Measurements from ENCODE around the gene SCARB1. TPM values are rescaled to one million over a fixed set of nuclear protein-coding genes. Genes with fewer than 3 reads are reported as not detected.

SCARB1 gene
- total and polyA plus RNA-seq, 9 of the 15 experiments (the other 6 are each of a cell fraction or from before 2014, with no cell fraction given): 0.56 to 157 (median 52.8) TPM

DNA sequence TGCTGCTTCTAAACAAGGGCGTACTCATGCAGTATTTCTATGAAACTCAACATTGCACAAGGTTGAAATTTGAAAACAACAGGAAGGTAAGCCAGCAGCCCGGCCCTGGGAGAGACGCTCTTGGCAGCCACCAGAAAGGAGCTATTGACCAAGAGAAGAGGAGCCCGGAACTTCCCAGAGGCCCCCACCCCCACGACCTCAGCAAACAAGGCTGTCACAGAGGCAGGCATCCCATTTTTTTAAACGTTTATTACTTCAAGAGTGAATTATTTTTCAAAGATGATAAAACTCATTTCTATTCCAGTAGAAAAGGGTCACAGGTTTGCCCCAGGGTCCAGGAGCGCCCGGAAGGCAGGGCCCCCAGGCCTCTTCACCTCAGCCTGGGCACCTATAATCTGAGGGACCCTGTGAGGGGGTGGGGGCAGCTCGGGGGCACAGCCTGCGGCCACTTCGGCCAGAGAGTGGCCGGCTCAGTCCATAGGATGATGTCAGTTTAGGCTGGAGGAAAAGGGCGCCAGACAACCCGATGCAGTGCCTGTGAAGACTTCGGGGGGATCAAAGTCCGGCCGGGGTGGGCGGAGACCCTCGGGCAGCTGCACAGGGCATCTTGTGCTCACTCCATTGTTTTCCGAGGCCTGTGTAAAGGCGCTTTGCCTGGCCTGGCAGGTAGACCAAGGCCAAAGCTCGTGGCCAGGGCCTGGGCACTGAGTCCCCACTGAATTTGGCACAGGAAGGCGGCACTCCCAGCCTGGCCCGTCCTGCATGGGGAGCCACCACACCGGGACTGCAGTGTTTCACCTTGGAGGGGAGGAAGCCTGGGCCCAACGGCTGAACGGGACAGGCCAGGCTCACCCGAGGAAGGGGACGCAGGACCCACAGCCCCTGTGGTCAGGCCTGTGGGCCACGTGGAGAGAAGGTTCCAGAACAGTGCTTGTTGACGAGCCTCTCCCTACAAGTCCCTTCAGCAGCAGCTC is 86.0 kb downstream of the SCARB1 start:
- H3K27ac ChIP-seq (ENCODE audit: extremely low read depth, low read depth, low read length): no peak overlapping the region
- peaks cover 14 to 38% of the 10 kb centered on the region in 2 experiments for H3K4me1 ChIP-seq (replicated peaks in 1 of 2; ENCODE audit: control insufficient read depth in 2 of 2, insufficient read depth in 2 of 2, low read length in 2 of 2)
- no peaks in the 10 kb centered on the region for H3K9me3 ChIP-seq (replicated peaks; ENCODE audit: control insufficient read depth, insufficient read depth, low read depth, low read length)
- in situ Hi-C loops (cut with MboI): no loop called here
- POLR2A ChIA-PET: interaction anchor here (0.6 kb wide), 1 partner anchor 128 kb away, joined by 3 read pairs; no protein-coding TSS in a partner anchor
- H4K20me1 ChIP-seq (replicated peaks; ENCODE audit: control insufficient read depth, insufficient read depth, low read length): no peaks in the 10 kb centered on the region; the same call in 1 of the 2 replicates
- no peaks in the 10 kb centered on the region for H3K9me1 ChIP-seq (ENCODE audit: control insufficient read depth, insufficient read depth, low read length)
- WGBS (ENCODE audit: insufficient coverage, low coverage, missing lambda C conversion rate): 85% methylated on average over 26 of the region's 31 CpGs
- BruUV-seq (replicated peaks): TSS peak; percentile 38
- H2AFZ ChIP-seq (ENCODE audit: low read depth, low read length): no peak overlapping the region
- H3K36me3 ChIP-seq (ENCODE audit: control insufficient read depth, insufficient read depth, low read length): peaks cover 35% of the 10 kb centered on the region; the same call in 2 of the 3 replicates
- DNase-seq (ENCODE audit: extremely low read depth in 1 of 4, low spot score in 3 of 4): no peak
- CTCF ChIA-PET (ENCODE audit: low intra/inter-chr PET ratio): no interaction called here
- peak overlapping the region in 1 of 2 experiments; percentile 38; a peak in 2 of 4 replicates for H3K9ac ChIP-seq (ENCODE audit: insufficient read depth in 1 of 2, low read depth in 2 of 2, low read length in 2 of 2)
- no peak for FAIRE-seq
- no peak overlapping the region for H3K4me3 ChIP-seq
- no peaks in the 10 kb centered on the region for H3K79me2 ChIP-seq (ENCODE audit: control insufficient read depth, insufficient read depth, low read length)
- no peaks in the 10 kb centered on the region for H3K27me3 ChIP-seq (ENCODE audit: control insufficient read depth in 2 of 2, insufficient read depth in 2 of 2, low read length in 2 of 2)
- intact Hi-C loops (cut with micrococcal nuclease): loop anchor here (10.0 kb wide), 1 partner anchor 463 kb away; no protein-coding TSS in a partner anchor
- no peak overlapping the region for H3K4me2 ChIP-seq (ENCODE audit: insufficient read depth, low read length)
- ATAC-seq: no peak
- peak; percentile 49 for TF ChIP-seq FIP1L1 (IDR thresholded peaks at IDR 0.05; ENCODE audit: low read depth, low read length, poor library complexity, severe bottlenecking)
- no peak for TF ChIP-seq SIN3B (IDR thresholded peaks at IDR 0.05; ENCODE audit: low read depth)
- TF ChIP-seq POLR2G (IDR thresholded peaks at IDR 0.05; ENCODE audit: low read depth, low read length): peak; percentile 65
- peak; percentile 30; the same call in 1 of the 2 replicates for TF ChIP-seq POLR2A (conservative IDR thresholded peaks at IDR 0.05)
